Measurements from ENCODE around the gene CORO6. TPM values are rescaled to one million over a fixed set of nuclear protein-coding genes. Genes with fewer than 3 reads are reported as not detected.

CORO6 gene
- total and polyA plus RNA-seq, 2 of the 13 experiments (the other 11 are each of a cell fraction or from before 2014, with no cell fraction given) = 0.42 to 0.82 TPM

DNA sequence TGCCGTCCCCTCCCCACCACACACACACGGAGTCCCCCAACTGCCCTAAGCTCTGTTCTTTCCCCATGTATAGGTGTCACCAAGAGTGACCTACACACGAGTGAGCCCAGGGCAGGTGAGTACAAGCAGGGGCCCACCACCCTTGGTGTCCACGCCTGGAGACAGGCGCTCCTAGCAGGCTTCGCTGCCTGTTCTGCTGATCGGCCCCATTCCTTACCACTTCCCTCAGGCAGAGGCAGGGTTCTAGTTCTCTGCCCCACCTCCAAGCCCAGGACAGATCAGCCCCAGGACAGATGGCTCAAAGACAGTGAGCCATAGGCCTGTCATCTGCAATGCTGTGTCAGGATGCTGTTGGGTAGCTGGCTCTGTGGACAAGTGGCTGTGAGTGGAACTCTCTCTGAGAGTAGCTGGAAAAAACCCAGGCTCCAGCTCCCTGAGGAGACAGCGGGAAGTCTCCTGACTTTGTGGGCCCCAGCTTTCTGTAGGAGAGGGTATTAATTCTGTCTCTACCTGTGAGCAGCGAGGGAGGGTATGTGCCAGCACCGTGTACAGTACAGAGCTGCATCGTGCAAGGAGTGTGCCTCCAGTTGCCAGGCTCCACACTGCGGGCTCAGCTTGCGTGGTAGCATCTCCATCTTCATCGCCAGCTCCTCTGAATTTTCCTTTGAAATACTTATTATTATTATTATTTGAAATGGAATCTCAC is 53.3 kb downstream of the CORO6 start:
- TF ChIP-seq TEAD3 (CRISPR knock-in tag; optimal IDR thresholded peaks at IDR 0.05; ENCODE audit: borderline replicate concordance) (peak; percentile 7), ZNF501 (CRISPR knock-in tag; IDR thresholded peaks at IDR 0.05) (peak; percentile 58; the same call in 1 of the 2 replicates), THAP11 (CRISPR knock-in tag; IDR thresholded peaks at IDR 0.05) (0 out of 2 replicates have a peak, but pooled peaks have one; percentile 5), ZNF724P (CRISPR knock-in tag; IDR thresholded peaks at IDR 0.05; ENCODE audit: borderline replicate concordance) (0 out of 2 replicates have a peak, but pooled peaks have one; percentile 2), ZNF747 (CRISPR knock-in tag; IDR thresholded peaks at IDR 0.05; ENCODE audit: borderline replicate concordance) (peak; percentile 41; the same call in 1 of the 2 replicates), ZNF619 (CRISPR knock-in tag; IDR thresholded peaks at IDR 0.05) (0 out of 2 replicates have a peak, but pooled peaks have one; percentile 4), ZNF350 (CRISPR knock-in tag; IDR thresholded peaks at IDR 0.05; ENCODE audit: borderline replicate concordance, low read depth) (0 out of 2 replicates have a peak, but pooled peaks have one; percentile 15), ZNF430 (CRISPR knock-in tag; IDR thresholded peaks at IDR 0.05) (0 out of 2 replicates have a peak, but pooled peaks have one; percentile 38), ZFP82 (CRISPR knock-in tag; IDR thresholded peaks at IDR 0.05; ENCODE audit: borderline replicate concordance) (no peak)
- TF ChIP-seq, protein P1, sequence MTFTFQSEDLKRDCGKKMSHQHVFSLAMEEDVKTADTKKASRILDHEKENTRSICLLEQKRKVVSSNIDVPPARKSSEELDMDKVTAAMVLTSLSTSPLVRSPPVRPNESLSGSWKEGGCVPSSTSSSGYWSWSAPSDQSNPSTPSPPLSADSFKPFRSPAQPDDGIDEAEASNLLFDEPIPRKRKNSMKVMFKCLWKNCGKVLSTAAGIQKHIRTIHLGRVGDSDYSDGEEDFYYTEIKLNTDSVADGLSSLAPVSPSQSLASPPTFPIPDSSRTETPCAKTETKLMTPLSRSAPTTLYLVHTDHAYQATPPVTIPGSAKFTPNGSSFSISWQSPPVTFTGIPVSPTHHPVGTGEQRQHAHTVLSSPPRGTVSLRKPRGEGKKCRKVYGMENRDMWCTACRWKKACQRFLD (CRISPR knock-in tag; IDR thresholded peaks at IDR 0.05; ENCODE audit: borderline replicate concordance) = no peak
- TF ChIP-seq, protein P2, sequence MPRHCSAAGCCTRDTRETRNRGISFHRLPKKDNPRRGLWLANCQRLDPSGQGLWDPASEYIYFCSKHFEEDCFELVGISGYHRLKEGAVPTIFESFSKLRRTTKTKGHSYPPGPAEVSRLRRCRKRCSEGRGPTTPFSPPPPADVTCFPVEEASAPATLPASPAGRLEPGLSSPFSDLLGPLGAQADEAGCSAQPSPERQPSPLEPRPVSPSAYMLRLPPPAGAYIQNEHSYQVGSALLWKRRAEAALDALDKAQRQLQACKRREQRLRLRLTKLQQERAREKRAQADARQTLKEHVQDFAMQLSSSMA (CRISPR knock-in tag; IDR thresholded peaks at IDR 0.05) = no peak
- TF ChIP-seq, protein P3, sequence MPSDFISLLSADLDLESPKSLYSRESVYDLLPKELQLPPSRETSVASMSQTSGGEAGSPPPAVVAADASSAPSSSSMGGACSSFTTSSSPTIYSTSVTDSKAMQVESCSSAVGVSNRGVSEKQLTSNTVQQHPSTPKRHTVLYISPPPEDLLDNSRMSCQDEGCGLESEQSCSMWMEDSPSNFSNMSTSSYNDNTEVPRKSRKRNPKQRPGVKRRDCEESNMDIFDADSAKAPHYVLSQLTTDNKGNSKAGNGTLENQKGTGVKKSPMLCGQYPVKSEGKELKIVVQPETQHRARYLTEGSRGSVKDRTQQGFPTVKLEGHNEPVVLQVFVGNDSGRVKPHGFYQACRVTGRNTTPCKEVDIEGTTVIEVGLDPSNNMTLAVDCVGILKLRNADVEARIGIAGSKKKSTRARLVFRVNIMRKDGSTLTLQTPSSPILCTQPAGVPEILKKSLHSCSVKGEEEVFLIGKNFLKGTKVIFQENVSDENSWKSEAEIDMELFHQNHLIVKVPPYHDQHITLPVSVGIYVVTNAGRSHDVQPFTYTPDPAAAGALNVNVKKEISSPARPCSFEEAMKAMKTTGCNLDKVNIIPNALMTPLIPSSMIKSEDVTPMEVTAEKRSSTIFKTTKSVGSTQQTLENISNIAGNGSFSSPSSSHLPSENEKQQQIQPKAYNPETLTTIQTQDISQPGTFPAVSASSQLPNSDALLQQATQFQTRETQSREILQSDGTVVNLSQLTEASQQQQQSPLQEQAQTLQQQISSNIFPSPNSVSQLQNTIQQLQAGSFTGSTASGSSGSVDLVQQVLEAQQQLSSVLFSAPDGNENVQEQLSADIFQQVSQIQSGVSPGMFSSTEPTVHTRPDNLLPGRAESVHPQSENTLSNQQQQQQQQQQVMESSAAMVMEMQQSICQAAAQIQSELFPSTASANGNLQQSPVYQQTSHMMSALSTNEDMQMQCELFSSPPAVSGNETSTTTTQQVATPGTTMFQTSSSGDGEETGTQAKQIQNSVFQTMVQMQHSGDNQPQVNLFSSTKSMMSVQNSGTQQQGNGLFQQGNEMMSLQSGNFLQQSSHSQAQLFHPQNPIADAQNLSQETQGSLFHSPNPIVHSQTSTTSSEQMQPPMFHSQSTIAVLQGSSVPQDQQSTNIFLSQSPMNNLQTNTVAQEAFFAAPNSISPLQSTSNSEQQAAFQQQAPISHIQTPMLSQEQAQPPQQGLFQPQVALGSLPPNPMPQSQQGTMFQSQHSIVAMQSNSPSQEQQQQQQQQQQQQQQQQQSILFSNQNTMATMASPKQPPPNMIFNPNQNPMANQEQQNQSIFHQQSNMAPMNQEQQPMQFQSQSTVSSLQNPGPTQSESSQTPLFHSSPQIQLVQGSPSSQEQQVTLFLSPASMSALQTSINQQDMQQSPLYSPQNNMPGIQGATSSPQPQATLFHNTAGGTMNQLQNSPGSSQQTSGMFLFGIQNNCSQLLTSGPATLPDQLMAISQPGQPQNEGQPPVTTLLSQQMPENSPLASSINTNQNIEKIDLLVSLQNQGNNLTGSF (CRISPR knock-in tag; IDR thresholded peaks at IDR 0.05) = 0 out of 2 replicates have a peak, but pooled peaks have one; percentile 7
- TF ChIP-seq, protein P4, sequence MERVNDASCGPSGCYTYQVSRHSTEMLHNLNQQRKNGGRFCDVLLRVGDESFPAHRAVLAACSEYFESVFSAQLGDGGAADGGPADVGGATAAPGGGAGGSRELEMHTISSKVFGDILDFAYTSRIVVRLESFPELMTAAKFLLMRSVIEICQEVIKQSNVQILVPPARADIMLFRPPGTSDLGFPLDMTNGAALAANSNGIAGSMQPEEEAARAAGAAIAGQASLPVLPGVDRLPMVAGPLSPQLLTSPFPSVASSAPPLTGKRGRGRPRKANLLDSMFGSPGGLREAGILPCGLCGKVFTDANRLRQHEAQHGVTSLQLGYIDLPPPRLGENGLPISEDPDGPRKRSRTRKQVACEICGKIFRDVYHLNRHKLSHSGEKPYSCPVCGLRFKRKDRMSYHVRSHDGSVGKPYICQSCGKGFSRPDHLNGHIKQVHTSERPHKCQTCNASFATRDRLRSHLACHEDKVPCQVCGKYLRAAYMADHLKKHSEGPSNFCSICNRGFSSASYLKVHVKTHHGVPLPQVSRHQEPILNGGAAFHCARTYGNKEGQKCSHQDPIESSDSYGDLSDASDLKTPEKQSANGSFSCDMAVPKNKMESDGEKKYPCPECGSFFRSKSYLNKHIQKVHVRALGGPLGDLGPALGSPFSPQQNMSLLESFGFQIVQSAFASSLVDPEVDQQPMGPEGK (CRISPR knock-in tag; IDR thresholded peaks at IDR 0.05) = peak; percentile 4; the same call in 1 of the 2 replicates
- in situ Hi-C loops (cut with HindIII; ENCODE audit: extremely low pct_ligation_motif_present, low pct_unique_long_range_greater_than_20kb) = no loop called here
- Histone ChIP-seq H3K27ac (ENCODE audit: extremely low read length, insufficient read depth, low read length) (peak overlapping the region; percentile 56), H3K9ac (ENCODE audit: insufficient read depth, low read depth, low read length) (peak overlapping the region; percentile 79), H3K4me3 (replicated peaks in 1 of 3; ENCODE audit: insufficient read depth in 1 of 3, low read depth in 2 of 3, low read length in 3 of 3) (peak overlapping the region; percentile 72 to 94 (median 84)), H4K20me1 (ENCODE audit: insufficient read depth, low read length) (no peaks in the 10 kb centered on the region), H3K4me1 (ENCODE audit: insufficient read depth, low read length) (peaks cover 36% of the 10 kb centered on the region), H3K9me3 (ENCODE audit: low read length) (no peaks in the 10 kb centered on the region), H3K79me2 (ENCODE audit: insufficient read depth, low read length) (no peaks in the 10 kb centered on the region), H2AFZ (ENCODE audit: low read length) (no peak overlapping the region), H3K4me2 (ENCODE audit: low read depth, low read length) (peak overlapping the region; percentile 85), H3K36me3 (replicated peaks in 1 of 2; ENCODE audit: control insufficient read depth in 1 of 2, insufficient read depth in 2 of 2, low read length in 2 of 2) (no peaks in the 10 kb centered on the region; a peak in 1 of 5 replicates), H3K27me3 (ENCODE audit: control insufficient read depth in 1 of 2, insufficient read depth in 2 of 2, low read length in 2 of 2) (no peaks in the 10 kb centered on the region)
- peak; percentile 1; the same call in 2 of the 3 replicates for ATAC-seq
- 77% methylated on average over 13 of the region's 14 CpGs for WGBS (ENCODE audit: low lambda C conversion rate)
- no peak for FAIRE-seq
- no peak for DNase-seq (ENCODE audit: low spot score)
- ChIA-PET POLR2A (interaction anchor here (1.6 kb wide), 1 partner anchor 179 kb away, joined by 7 read pairs; the partner anchor contains the start of gene TAOK1), CTCF (ENCODE audit: low intra/inter-chr PET ratio, low total read pairs) (interaction anchor here (1.3 kb wide), 1 partner anchor 11 kb away, joined by 3 read pairs; no protein-coding TSS in a partner anchor)
- BruUV-seq (replicated peaks) = no TSS peak
- intact Hi-C loops (cut with micrococcal nuclease; ENCODE audit: unreplicated experiment) = loop anchor here (10.0 kb wide), 1 partner anchor 275 kb away; the partner anchor contains the start of gene NUFIP2
